Endothelial cell of umbilical vein (primary cell): ENCODE data around the gene DYRK4.

Experiments used
- EZH2 ChIP-seq: IDR thresholded peaks from 2 replicates; pipeline ENCODE4 v1.6.1; 2012; ENCODE audit warnings: borderline replicate concordance, low read depth, mild to moderate bottlenecking, moderate library complexity, low read length, inconsistent platforms; ENCODE audit not compliant: severe bottlenecking
- FOS ChIP-seq: IDR thresholded peaks from 2 replicates; pipeline ENCODE4 v1.6.1; 2011; ENCODE audit warnings: mild to moderate bottlenecking, low read length, moderate library complexity, borderline replicate concordance; ENCODE audit not compliant: insufficient read depth
- GATA2 ChIP-seq: IDR thresholded peaks from 2 replicates; pipeline ENCODE4 v1.7.0; 2011; ENCODE audit warnings: low read depth, mild to moderate bottlenecking, moderate library complexity, mixed read lengths, low read length; ENCODE audit not compliant: insufficient read length, insufficient read depth
- POLR2A ChIP-seq: IDR thresholded peaks from 2 replicates; pipeline ENCODE4 v1.6.1; 2012; ENCODE audit warnings: low read depth, mild to moderate bottlenecking, control low read depth, low read length
- POLR2AphosphoS5 ChIP-seq: IDR thresholded peaks from 2 replicates; pipeline ENCODE4 v1.6.1; 2012; ENCODE audit warnings: low read depth, mild to moderate bottlenecking, control low read depth, low read length, moderate library complexity; ENCODE audit not compliant: insufficient read depth
- TF ChIP-seq, protein P1 (sequence below): IDR thresholded peaks from 2 replicates; pipeline ENCODE4 v1.6.1; 2011; ENCODE audit not compliant: insufficient read depth, insufficient read length
- TF ChIP-seq, protein P2 (sequence below), 2 donors: IDR thresholded peaks; 1 replicate in 1 of 2; 2 replicates in 1 of 2; pipeline ENCODE4 v1.5.1; 2011; ENCODE audit warnings: low read length in 2 of 2, mild to moderate bottlenecking in 2 of 2, moderate library complexity in 2 of 2, control low read depth in 1 of 2, inconsistent platforms in 1 of 2, low read depth in 1 of 2; ENCODE audit not compliant: insufficient read depth in 1 of 2; ENCODE audit errors: extremely low read depth in 1 of 2

DNA sequence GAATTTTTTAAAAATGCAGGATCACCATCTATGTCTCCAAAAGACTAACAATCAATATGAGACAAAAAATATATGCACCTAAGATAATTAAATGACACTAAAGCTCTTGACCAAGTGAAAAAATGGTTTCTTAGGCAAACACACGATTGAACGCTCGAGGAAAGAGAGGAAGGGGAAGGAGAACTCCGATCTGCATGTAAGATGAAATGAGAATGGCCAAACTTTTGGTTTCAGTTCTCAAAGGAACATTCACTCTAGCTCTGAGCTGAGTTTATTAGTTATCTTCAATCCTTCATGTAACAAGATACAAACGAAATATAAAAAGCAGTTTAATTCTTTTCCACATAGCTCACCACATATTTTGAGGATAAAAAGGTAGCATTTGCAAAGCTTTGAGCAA lies 2.8 kb downstream of the DYRK4 start:
- TF ChIP-seq POLR2A (no peak), EZH2 (no peak), POLR2AphosphoS5 (no peak), GATA2 (no peak), FOS (no peak)
- TF ChIP-seq, protein P1, sequence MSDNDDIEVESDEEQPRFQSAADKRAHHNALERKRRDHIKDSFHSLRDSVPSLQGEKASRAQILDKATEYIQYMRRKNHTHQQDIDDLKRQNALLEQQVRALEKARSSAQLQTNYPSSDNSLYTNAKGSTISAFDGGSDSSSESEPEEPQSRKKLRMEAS, result no peak
- TF ChIP-seq, protein P2, sequence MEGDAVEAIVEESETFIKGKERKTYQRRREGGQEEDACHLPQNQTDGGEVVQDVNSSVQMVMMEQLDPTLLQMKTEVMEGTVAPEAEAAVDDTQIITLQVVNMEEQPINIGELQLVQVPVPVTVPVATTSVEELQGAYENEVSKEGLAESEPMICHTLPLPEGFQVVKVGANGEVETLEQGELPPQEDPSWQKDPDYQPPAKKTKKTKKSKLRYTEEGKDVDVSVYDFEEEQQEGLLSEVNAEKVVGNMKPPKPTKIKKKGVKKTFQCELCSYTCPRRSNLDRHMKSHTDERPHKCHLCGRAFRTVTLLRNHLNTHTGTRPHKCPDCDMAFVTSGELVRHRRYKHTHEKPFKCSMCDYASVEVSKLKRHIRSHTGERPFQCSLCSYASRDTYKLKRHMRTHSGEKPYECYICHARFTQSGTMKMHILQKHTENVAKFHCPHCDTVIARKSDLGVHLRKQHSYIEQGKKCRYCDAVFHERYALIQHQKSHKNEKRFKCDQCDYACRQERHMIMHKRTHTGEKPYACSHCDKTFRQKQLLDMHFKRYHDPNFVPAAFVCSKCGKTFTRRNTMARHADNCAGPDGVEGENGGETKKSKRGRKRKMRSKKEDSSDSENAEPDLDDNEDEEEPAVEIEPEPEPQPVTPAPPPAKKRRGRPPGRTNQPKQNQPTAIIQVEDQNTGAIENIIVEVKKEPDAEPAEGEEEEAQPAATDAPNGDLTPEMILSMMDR (IDR thresholded peaks at IDR 0.05; ENCODE audit: extremely low read depth in 1 of 2, insufficient read depth in 1 of 2, low read depth in 1 of 2, low read length in 2 of 2), result no peak
